Erythroblast (primary cell): ENCODE data around the gene FAM181A.

Experiments used
- GATA1 ChIP-seq: IDR thresholded peaks from 2 replicates; pipeline ENCODE4 v1.6.1; 2011; ENCODE audit warnings: low read depth, mild to moderate bottlenecking, control low read depth, low read length, moderate library complexity
- POLR2A ChIP-seq: IDR thresholded peaks from 2 replicates; pipeline ENCODE4 v1.6.1; 2011; ENCODE audit warnings: mild to moderate bottlenecking, low read length

DNA sequence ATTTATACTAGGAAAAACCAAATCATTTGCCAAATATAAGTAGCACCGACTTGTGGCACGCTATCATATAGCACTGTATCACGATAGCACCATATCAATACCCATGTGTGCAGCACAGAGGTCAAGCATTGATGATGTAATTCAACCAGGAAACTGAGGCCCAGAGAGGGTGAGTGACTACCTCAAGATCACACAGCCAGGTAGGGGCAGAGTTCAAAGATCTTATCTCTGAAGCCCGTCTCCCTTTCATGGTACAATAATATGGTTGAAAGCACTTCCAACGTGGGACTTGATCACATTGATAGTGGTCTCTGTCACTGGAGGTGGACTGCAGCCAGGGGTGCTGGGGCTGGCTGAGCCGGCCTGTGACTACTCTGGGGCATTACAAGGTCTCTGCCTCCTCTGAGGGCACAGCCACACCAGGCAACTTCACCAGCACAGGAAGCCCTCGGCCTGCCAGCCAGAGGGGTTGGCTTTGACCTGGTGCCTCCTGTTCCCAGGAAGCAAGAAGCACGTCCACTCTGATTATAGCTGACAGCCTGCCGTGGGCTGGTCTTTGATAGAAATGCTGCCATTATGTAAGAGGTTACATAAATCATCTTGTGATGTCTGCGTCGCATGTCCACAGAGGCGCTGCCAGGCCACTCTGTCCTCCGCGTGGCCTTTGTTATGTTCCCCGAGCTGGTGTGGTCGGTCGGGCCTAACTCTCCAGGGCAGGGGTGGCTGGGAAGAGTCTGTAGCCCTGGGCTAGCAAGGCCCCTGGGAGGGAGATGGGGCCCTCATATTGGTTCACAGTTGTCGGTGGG lies 5.9 kb upstream of the FAM181A start:
- TF ChIP-seq POLR2A (no peak), GATA1 (no peak)
